HG02763 (cell line): ENCODE data around the gene LRRFIP1.

Source experiments
- ATAC-seq: cut with Tn5 transposase; IDR thresholded peaks from one replicate; pipeline ENCODE4 v1.9.1; 2021; ENCODE audit warnings: mild to moderate bottlenecking, moderate library complexity; ENCODE audit not compliant: unreplicated experiment

The LRRFIP1 gene

DNA sequence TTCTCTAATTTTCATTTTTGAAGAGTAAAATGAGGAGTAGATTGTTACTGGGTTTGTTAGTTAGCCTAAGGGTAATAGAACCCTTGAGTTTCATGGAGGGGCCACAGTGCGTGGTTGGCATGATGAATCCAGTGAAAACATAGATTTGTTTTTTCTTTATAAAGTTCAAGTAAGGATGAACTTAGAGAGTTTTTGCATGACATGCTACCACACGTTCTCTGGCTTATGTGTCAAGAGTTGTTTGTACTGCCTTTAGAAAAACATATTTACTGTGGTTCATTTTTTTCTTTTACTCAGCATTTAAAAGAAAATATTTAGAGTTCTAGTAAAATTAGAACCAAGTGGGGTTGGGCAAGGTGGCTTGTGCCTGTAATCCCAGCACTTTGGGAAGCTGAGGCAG lies 193.0 kb downstream of the LRRFIP1 start:
- no peak for ATAC-seq

DNA sequence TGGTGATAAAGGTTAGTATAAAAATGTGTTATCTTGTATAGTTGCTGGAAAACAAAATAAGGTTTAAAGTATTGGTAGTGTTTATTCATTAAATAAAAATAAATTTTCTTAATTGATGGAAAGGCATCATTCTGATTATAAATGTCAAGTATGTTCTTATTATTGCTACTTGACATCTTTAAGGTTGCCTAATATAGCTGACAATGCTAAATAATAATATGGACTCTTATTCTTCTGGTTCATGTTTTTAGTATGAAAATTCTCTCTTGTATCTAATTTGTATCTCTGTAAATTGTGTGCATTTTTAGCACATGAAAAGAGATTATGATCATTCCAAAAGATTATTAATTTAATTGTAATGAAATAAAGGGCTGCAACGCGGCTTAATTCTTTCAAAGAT lies 196.2 kb downstream of the LRRFIP1 start:
- ATAC-seq: no peak

DNA sequence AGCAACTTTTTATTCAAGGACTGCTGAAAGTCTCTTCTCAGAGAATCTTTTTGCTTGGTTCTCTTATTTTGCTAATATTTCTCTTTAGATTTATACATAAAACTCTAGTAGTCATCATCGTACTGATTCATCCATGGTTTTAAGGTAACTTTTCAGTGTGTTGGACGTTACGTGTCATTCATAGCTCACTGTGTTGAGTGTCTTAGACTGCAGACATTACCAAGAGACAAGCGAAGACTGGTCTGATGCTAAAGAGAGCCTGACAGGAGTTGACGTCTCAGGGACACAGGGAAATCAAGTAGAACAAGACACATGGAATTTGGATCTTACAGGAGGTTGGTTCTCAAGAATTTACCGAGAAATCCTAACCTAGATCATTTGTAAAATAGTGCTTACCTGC lies 196.7 kb downstream of the LRRFIP1 start:
- no peak for ATAC-seq

DNA sequence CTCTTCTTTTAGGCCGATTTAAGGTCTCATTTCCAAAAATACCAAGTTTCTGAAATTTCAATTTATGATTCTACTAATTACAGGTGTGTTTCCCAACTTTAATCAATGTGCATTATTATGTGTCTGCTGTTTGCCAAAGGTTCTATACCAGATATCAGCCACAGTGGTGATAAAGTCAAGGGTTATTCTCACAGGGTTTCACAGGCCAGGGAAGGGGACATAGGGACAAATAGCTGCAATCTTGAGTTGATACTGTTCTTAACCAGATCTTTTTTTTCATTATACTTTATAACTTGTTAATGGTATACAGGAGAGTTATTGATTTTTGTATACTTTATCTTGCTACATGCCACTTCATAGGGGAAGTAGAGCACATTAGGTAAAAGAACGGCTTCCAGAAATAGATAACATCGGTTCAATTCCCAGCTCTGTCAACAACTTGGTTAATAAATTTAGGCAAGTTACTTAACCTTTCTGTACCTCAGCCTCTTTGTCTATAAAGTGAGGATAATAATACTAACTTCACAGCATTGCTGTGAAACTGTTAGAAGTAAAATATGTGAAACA lies 200.1 kb downstream of the LRRFIP1 start:
- ATAC-seq: no peak
